ENCODE data around the gene CC2D1A. TPM values are rescaled to one million over a fixed set of nuclear protein-coding genes. Genes with fewer than 3 reads are reported as not detected.

The CC2D1A gene
- total RNA-seq, 5 donors from 2014 or later (not counting 1 experiment from before 2014, with no cell fraction given) = 25.9 to 41.3 (median 37.4) TPM

DNA sequence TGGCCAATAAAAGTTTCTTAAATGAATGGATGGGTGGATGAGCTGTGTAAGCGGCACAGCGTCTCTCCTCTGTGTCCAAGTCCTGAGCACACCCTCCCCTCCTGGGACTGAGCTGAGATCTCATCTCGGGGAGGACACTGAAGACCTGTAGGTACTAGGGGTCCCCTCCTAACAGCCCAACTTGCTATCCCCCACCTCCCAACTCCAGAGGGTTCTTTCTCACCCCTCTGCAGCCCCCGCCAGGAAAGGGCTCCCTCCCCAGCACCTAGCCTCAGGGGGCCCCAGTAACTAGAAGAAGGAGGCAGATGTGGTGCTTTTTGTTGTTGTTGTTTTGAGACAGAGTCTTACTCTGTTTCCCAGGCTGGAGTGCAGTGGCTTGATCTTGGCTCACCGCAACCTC is 30.2 kb upstream of the CC2D1A start:
- CTCF ChIA-PET = no interaction called here

DNA sequence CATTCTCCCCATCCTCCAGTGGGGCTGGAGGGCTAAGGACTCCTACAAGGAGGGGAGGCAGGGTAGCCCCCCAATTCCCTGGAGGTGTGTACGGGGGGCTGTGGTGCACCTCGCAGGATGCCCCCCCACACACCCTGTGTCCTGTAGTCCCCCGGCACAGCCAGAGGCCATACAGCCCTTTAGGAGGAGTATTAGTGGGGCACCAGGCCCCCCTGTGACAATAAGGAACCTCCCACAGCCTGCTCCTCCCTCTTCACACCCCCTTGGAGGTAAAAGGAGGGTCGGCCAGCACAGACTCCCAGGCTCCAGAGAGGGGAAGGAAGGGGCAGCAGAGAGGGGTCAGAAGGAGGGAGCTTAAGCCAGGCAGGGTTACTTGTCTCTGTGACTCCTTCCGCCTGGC is 29.2 kb upstream of the CC2D1A start, which contains the start of gene NANOS3:
TSS of gene NANOS3 (plus strand) at position 301 of the 400 bp plus-strand sequence. CDS start 115 bp downstream, outside the sequence.
- no peak within 1 kb of the TSS for H3K27ac Mint-ChIP-seq
- no peak within 1 kb of the TSS for H3K4me3 Mint-ChIP-seq
- peaks cover 18 to 37% of the 10 kb centered on the region in 2 experiments for H3K4me1 ChIP-seq (ENCODE audit: control insufficient read depth in 1 of 2, extremely low read depth in 1 of 2, insufficient read depth in 2 of 2, low read length in 2 of 2)
- H3K27me3 Mint-ChIP-seq = peaks cover 0 to 10% of the 10 kb centered on the region in 2 donors
- no peaks in the 10 kb centered on the region for H3K9me3 Mint-ChIP-seq
- H3K27ac ChIP-seq (ENCODE audit: low read length) = no peak within 1 kb of the TSS
- WGBS (ENCODE audit: insufficient coverage) = 100% methylated on average over 1 of the region's 5 CpGs
- ChIA-PET CTCF (no interaction called here), POLR2A (no interaction called here)
- no peak for DNase-seq
- ATAC-seq (replicated peaks in 1 of 4) = no peak
- no peaks in the 10 kb centered on the region for H3K9me3 ChIP-seq
- H3K27me3 ChIP-seq (replicated peaks in 1 of 2; ENCODE audit: control insufficient read depth in 2 of 2, extremely low read depth in 1 of 2, insufficient read depth in 2 of 2, low read length in 1 of 2) = peaks cover 0 to 48% of the 10 kb centered on the region in 2 experiments
- H3K36me3 ChIP-seq (ENCODE audit: control insufficient read depth in 2 of 2, extremely low read depth in 1 of 2, insufficient read depth in 1 of 2, low read length in 1 of 2) = no peaks in the 10 kb centered on the region
- H3K4me1 Mint-ChIP-seq = peaks cover 23 to 29% (median 25%) of the 10 kb centered on the region in 3 donors
- no peaks in the 10 kb centered on the region for H3K36me3 Mint-ChIP-seq
- no peak within 1 kb of the TSS for H3K4me3 ChIP-seq (ENCODE audit: control insufficient read depth in 1 of 2, extremely low read depth in 1 of 2, low read length in 1 of 2)

More for the DNA sequence above, 30.2 kb upstream of the CC2D1A start:
- no peaks in the 10 kb centered on the region for H3K9me3 ChIP-seq
- peaks cover 0 to 59% of the 10 kb centered on the region in 2 experiments for H3K27me3 ChIP-seq (replicated peaks in 1 of 2; ENCODE audit: control insufficient read depth in 2 of 2, extremely low read depth in 1 of 2, insufficient read depth in 2 of 2, low read length in 1 of 2)
- ATAC-seq (replicated peaks in 1 of 4) (no peak), DNase-seq (no peak)
- H3K36me3 ChIP-seq (ENCODE audit: control insufficient read depth in 2 of 2, extremely low read depth in 1 of 2, insufficient read depth in 1 of 2, low read length in 1 of 2) = no peaks in the 10 kb centered on the region
- Mint-ChIP-seq H3K9me3 (no peaks in the 10 kb centered on the region), H3K4me3 (no peak overlapping the region), H3K27me3 (peaks cover 0 to 14% of the 10 kb centered on the region in 2 donors), H3K36me3 (no peaks in the 10 kb centered on the region), H3K4me1 (peaks cover 13 to 19% (median 14%) of the 10 kb centered on the region in 3 donors), H3K27ac (no peak overlapping the region)
- no peak overlapping the region for H3K4me3 ChIP-seq (ENCODE audit: control insufficient read depth in 1 of 2, extremely low read depth in 1 of 2, low read length in 1 of 2)
- peaks cover 8 to 27% of the 10 kb centered on the region in 2 experiments for H3K4me1 ChIP-seq (ENCODE audit: control insufficient read depth in 1 of 2, extremely low read depth in 1 of 2, insufficient read depth in 2 of 2, low read length in 2 of 2)
- WGBS (ENCODE audit: insufficient coverage) = 80% methylated on average over 1 of the region's 5 CpGs
- H3K27ac ChIP-seq (ENCODE audit: low read length) = no peak overlapping the region
- POLR2A ChIA-PET = no interaction called here

DNA sequence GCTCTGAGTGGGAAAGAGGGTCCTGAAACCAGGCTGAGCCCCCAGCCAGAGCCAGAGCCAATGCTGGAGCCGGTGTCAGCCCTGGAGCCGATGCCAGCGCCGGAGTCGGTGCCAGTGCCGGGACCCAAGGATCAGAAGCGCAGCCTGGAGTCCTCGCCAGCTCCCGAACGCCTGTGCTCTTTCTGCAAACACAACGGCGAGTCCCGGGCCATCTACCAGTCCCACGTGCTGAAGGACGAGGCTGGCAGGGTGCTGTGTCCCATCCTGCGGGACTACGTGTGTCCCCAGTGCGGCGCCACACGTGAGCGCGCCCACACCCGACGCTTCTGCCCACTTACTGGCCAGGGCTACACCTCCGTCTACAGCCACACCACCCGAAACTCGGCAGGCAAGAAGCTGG is 28.7 kb upstream of the CC2D1A start:
- POLR2A ChIA-PET = interaction anchor here in 1 of 2 donors (0.6 kb wide), 1 partner anchor 66 kb away, joined by 3 read pairs; no protein-coding TSS in a partner anchor
- Mint-ChIP-seq H3K4me1 (peaks cover 28 to 33% (median 29%) of the 10 kb centered on the region in 3 donors), H3K4me3 (no peak overlapping the region), H3K36me3 (no peaks in the 10 kb centered on the region), H3K9me3 (no peaks in the 10 kb centered on the region), H3K27me3 (peaks cover 0 to 10% of the 10 kb centered on the region in 2 donors), H3K27ac (no peak overlapping the region)
- CTCF ChIA-PET = interaction anchor here in 1 of 2 donors (0.7 to 1.5 kb wide), 2 partner anchors 162 to 195 kb away, joined by 3 read pairs; partner anchors contain the start of gene MISP3
- Histone ChIP-seq H3K27ac (ENCODE audit: low read length) (no peak overlapping the region), H3K4me1 (ENCODE audit: control insufficient read depth in 1 of 2, extremely low read depth in 1 of 2, insufficient read depth in 2 of 2, low read length in 2 of 2) (peaks cover 23 to 41% of the 10 kb centered on the region in 2 experiments), H3K36me3 (ENCODE audit: control insufficient read depth in 2 of 2, extremely low read depth in 1 of 2, insufficient read depth in 1 of 2, low read length in 1 of 2) (no peaks in the 10 kb centered on the region), H3K4me3 (ENCODE audit: control insufficient read depth in 1 of 2, extremely low read depth in 1 of 2, low read length in 1 of 2) (no peak overlapping the region), H3K27me3 (replicated peaks in 1 of 2; ENCODE audit: control insufficient read depth in 2 of 2, extremely low read depth in 1 of 2, insufficient read depth in 2 of 2, low read length in 1 of 2) (peaks cover 0 to 47% of the 10 kb centered on the region in 2 experiments), H3K9me3 (no peaks in the 10 kb centered on the region)
- ATAC-seq (replicated peaks in 1 of 4) (no peak), DNase-seq (no peak)
- 90% methylated on average over 27 of the region's 27 CpGs for WGBS (ENCODE audit: insufficient coverage)

DNA sequence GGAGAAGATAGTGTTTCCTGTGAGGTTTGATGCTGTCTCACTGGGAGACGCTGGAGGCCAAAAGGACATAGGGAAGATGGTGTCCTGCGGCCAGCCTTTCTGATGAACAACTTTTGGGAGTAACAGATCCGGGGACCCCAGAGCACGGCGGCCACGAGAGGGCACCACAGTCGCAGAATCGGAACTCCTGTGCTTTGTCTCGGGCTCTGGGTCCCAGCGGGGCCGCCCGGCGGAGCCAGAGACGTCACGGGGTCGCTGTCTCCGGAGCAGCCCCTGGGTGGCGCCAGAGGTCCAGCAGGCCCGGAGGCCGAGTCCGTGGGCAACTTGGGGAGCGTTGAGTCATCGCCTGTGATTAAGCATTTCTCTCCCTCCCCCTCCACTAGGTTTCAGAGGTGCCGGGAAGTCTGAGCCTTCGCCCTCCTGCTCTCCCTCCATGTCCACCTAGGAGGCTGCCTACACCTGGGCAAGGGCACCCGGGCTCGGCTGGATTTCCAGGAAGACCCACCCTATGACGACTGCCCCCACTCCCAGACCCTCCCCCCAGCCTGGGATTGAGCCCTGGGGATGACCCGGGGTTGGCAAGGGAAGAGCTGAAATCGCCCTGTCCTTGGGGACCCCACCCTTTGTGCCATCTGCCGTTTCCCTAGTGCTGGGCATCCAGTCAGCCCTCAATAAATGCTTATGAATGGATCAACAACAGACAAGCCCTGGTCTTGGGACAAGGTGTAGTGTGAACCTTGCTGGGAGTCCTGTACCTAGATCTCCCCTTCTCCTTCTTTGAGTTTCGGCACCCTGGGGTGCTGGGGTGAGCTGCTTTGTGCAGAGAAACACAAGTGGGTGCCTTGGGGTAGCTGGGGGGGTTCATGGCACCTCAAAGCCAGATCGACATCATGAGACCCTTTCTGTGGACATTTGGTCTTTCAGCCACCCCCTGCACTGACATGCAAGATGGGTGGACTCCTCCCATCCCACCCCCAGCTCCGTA is 25.6 kb upstream of the CC2D1A start:
- H3K36me3 ChIP-seq (ENCODE audit: control insufficient read depth in 2 of 2, extremely low read depth in 1 of 2, insufficient read depth in 1 of 2, low read length in 1 of 2) = no peaks in the 10 kb centered on the region

DNA sequence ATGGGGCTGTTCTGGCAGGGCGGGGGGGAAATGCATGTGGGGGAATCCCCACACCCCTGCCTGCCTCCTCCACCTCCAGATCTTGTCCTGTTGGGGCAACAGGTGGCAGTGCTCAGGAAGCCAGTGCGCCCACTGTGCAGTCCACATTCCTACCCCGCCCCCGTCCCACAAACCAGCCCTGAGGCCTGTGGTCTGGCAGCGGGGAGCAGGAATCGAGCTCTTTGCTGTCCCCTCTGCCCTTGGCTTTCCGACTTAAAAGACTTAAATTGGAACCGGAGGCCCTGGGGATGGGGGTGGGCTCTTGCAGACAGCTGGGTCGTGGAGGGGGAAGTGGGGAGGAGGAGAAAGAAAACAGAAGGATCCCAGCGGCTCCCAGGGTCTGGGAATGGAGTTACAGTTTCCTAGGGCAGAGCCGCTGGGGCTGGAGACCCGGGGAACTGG is 24.7 kb upstream of the CC2D1A start:
- Mint-ChIP-seq H3K27ac (peak overlapping the region; percentile 81 to 85), H3K36me3 (no peaks in the 10 kb centered on the region), H3K9me3 (no peaks in the 10 kb centered on the region), H3K4me3 (peak overlapping the region in 2 of 3 donors; percentile 41 to 71), H3K27me3 (no peaks in the 10 kb centered on the region), H3K4me1 (peaks cover 37 to 45% (median 39%) of the 10 kb centered on the region in 3 donors)
- Histone ChIP-seq H3K9me3 (no peaks in the 10 kb centered on the region), H3K27ac (ENCODE audit: low read length) (peak overlapping the region; percentile 56), H3K4me1 (ENCODE audit: control insufficient read depth in 1 of 2, extremely low read depth in 1 of 2, insufficient read depth in 2 of 2, low read length in 2 of 2) (peaks cover 33 to 69% of the 10 kb centered on the region in 2 experiments), H3K27me3 (replicated peaks in 1 of 2; ENCODE audit: control insufficient read depth in 2 of 2, extremely low read depth in 1 of 2, insufficient read depth in 2 of 2, low read length in 1 of 2) (peaks cover 0 to 15% of the 10 kb centered on the region in 2 experiments), H3K36me3 (ENCODE audit: control insufficient read depth in 2 of 2, extremely low read depth in 1 of 2, insufficient read depth in 1 of 2, low read length in 1 of 2) (no peaks in the 10 kb centered on the region), H3K4me3 (ENCODE audit: control insufficient read depth in 1 of 2, extremely low read depth in 1 of 2, low read length in 1 of 2) (peak overlapping the region; percentile 14 to 38)
- ATAC-seq (replicated peaks in 1 of 4) = no peak
- DNase-seq = peak in 2 of 35 experiments; percentile 18 to 58
- WGBS (ENCODE audit: insufficient coverage) = 21% methylated on average over 5 of the region's 12 CpGs
- POLR2A ChIA-PET = no interaction called here
- CTCF ChIA-PET = interaction anchor here (0.5 to 1.0 kb wide), 6 partner anchors 18 to 626 kb away, joined by 3 to 6 read pairs (median 3); no protein-coding TSS in a partner anchor

More for the DNA sequence above, 25.6 kb upstream of the CC2D1A start:
- no peaks in the 10 kb centered on the region for H3K9me3 ChIP-seq
- H3K27ac Mint-ChIP-seq = peak overlapping the region; percentile 80 to 81
- H3K4me1 ChIP-seq (ENCODE audit: control insufficient read depth in 1 of 2, extremely low read depth in 1 of 2, insufficient read depth in 2 of 2, low read length in 2 of 2) = peaks cover 33 to 60% of the 10 kb centered on the region in 2 experiments
- H3K4me3 ChIP-seq (ENCODE audit: control insufficient read depth in 1 of 2, extremely low read depth in 1 of 2, low read length in 1 of 2) = peak overlapping the region; percentile 15 to 26
- ChIA-PET POLR2A (no interaction called here), CTCF (interaction anchor here (0.5 to 1.1 kb wide), 6 partner anchors 14 to 257 kb away, joined by 3 to 4 read pairs (median 3); no protein-coding TSS in a partner anchor)
- H3K27me3 ChIP-seq (replicated peaks in 1 of 2; ENCODE audit: control insufficient read depth in 2 of 2, extremely low read depth in 1 of 2, insufficient read depth in 2 of 2, low read length in 1 of 2) = peaks cover 0 to 20% of the 10 kb centered on the region in 2 experiments
- H3K27me3 Mint-ChIP-seq = no peaks in the 10 kb centered on the region
- DNase-seq (peak; percentile 88 to 99 (median 96)), ATAC-seq (replicated peaks in 1 of 4) (peak; percentile 93 to 98 (median 95))
- H3K9me3 Mint-ChIP-seq = no peaks in the 10 kb centered on the region
- H3K4me3 Mint-ChIP-seq = peak overlapping the region; percentile 41 to 71 (median 43)
- H3K27ac ChIP-seq (ENCODE audit: low read length) = peak overlapping the region; percentile 56
- WGBS (ENCODE audit: insufficient coverage) = under 1% methylated on average over 28 of the region's 34 CpGs
- peaks cover 34 to 39% (median 37%) of the 10 kb centered on the region in 3 donors for H3K4me1 Mint-ChIP-seq
- no peaks in the 10 kb centered on the region for H3K36me3 Mint-ChIP-seq

All from T-cell (primary cell).